ENCODE results near the gene NACC2. TPM values are rescaled to one million over a fixed set of nuclear protein-coding genes. Genes with fewer than 3 reads are reported as not detected.

NACC2 gene, protein sequence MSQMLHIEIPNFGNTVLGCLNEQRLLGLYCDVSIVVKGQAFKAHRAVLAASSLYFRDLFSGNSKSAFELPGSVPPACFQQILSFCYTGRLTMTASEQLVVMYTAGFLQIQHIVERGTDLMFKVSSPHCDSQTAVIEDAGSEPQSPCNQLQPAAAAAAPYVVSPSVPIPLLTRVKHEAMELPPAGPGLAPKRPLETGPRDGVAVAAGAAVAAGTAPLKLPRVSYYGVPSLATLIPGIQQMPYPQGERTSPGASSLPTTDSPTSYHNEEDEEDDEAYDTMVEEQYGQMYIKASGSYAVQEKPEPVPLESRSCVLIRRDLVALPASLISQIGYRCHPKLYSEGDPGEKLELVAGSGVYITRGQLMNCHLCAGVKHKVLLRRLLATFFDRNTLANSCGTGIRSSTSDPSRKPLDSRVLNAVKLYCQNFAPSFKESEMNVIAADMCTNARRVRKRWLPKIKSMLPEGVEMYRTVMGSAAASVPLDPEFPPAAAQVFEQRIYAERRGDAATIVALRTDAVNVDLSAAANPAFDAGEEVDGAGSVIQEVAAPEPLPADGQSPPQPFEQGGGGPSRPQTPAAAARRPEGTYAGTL
- total RNA-seq = 100 to 1,000 TPM in 3 of 4 donors, 10 to 100 TPM in 1; 71.4 to 209 (median 110) TPM

DNA sequence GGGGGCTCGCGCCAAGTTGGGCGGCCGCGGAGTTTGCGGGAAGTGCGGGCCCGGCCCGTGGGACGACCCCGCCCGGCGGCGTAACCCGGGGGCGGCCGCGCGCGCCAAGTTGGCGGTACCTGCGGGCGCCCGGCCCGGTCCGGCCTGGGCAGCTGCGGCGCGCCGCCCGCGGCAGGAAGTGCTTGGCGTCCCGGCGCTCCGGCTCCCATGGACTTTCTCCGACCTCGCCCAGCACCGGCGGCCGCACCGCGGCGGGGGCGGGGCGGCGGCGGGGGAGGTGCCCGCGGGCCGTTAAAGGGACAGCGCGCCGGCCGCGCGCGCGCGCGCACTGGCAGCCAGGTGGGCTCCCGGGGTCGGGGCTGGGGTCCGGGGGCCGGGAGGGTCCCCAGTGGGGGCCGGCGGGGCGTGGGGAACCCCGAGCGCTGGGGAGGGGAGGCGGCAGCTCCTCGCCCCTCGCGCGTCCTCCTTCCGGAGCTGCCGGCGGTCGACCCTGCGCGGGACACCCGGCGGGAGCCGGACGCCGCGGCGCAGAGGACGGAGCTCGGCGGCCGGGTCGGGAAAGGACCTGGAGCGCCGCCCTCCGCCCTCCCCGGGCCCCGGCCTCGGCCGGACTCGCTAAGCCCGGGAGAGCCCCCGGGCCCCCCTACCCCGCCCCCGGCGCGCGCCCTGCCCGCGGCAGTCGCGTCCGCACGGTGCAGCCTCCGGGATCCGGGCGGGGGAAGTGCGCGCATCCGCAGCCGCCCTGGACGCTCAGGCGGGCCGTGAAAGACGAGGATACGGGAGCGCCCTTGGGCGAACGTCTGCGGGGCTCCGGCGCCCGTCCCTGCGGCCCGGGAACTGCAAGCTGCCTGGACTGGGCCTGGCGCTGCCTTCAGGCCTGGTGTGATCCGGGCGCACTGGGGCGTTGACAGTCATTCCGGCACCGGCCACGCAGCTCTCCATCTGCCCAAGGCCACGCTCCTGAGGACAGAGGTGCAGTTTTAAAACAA, at the start of gene NACC2:
Gene NACC2, minus strand, starts transcription at position 220 of the 989 bp plus-strand sequence. CDS start 44,768 bp downstream, outside the sequence.
- peaks cover 3% of the 10 kb centered on the region for H3K27me3 ChIP-seq
- H3K9me3 ChIP-seq = no peaks in the 10 kb centered on the region
- peak within 1 kb of the TSS; percentile 84 to 100 (median 96) for H3K27ac ChIP-seq
- H3K4me3 ChIP-seq = peak within 1 kb of the TSS; percentile 71 to 81
- ATAC-seq = peak; percentile 71
- H3K36me3 ChIP-seq = peaks cover 0 to 12% of the 10 kb centered on the region in 2 donors
- TF ChIP-seq POLR2A (IDR thresholded peaks at IDR 0.05) (peak in 1 of 2 donors; percentile 59), POLR2AphosphoS5 (IDR thresholded peaks at IDR 0.05) (no peak)
- H3K4me1 ChIP-seq = peaks cover 0 to 65% (median 44%) of the 10 kb centered on the region in 3 donors
- no CpG with 5 or more reads among the region's 143 CpGs for WGBS, 2 donors (ENCODE audit: low coverage in 1 of 2)

DNA sequence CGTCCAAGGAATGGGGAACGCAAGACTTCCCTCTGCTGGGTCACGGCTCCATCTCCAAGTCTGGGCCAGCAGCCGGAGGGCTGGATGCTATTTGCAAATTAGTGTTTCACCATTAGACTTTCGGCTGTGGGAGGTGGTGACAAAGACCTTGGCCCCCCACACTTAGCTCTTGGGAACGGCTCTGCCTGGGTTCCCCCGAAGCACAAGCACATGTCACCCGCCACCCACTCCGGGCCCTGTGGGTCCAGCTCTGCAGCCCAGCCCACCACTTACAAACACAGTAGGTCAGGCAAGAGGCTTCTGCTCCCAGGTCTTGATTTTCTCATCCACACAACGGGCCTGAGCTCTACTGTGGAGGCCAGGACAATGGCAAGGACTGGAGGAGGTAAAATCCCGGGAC, 49.4 kb upstream of the NACC2 start:
- no peaks in the 10 kb centered on the region for H3K4me1 ChIP-seq
- no peak overlapping the region for H3K27ac ChIP-seq
- peaks cover 78% of the 10 kb centered on the region for H3K27me3 ChIP-seq
- TF ChIP-seq, protein P1, sequence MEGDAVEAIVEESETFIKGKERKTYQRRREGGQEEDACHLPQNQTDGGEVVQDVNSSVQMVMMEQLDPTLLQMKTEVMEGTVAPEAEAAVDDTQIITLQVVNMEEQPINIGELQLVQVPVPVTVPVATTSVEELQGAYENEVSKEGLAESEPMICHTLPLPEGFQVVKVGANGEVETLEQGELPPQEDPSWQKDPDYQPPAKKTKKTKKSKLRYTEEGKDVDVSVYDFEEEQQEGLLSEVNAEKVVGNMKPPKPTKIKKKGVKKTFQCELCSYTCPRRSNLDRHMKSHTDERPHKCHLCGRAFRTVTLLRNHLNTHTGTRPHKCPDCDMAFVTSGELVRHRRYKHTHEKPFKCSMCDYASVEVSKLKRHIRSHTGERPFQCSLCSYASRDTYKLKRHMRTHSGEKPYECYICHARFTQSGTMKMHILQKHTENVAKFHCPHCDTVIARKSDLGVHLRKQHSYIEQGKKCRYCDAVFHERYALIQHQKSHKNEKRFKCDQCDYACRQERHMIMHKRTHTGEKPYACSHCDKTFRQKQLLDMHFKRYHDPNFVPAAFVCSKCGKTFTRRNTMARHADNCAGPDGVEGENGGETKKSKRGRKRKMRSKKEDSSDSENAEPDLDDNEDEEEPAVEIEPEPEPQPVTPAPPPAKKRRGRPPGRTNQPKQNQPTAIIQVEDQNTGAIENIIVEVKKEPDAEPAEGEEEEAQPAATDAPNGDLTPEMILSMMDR (IDR thresholded peaks at IDR 0.05) = no peak
- TF ChIP-seq EP300 (IDR thresholded peaks at IDR 0.05) = no peak
- TF ChIP-seq POLR2AphosphoS5 (IDR thresholded peaks at IDR 0.05) = no peak
- no peak for TF ChIP-seq POLR2A (IDR thresholded peaks at IDR 0.05)
- no peak for ATAC-seq
- no peak overlapping the region for H3K4me3 ChIP-seq
- no peaks in the 10 kb centered on the region for H3K9me3 ChIP-seq
- WGBS, 2 donors (ENCODE audit: low coverage in 1 of 2) = 74% methylated on average over 3 of the region's 11 CpGs; no CpG with 5 or more reads in 1 of the 2 donors
- H3K36me3 ChIP-seq = no peaks in the 10 kb centered on the region

GRCh38 chr9:136143215-136144001, 48.3 kb upstream of the NACC2 start:
- Histone ChIP-seq H3K4me3 (no peak overlapping the region), H3K27me3 (peaks cover 79% of the 10 kb centered on the region), H3K36me3 (no peaks in the 10 kb centered on the region), H3K27ac (no peak overlapping the region), H3K9me3 (no peaks in the 10 kb centered on the region), H3K4me1 (no peaks in the 10 kb centered on the region)
- 40% methylated on average over 1 of the region's 16 CpGs; no CpG with 5 or more reads in 1 of the 2 donors for WGBS, 2 donors (ENCODE audit: low coverage in 1 of 2)
- TF ChIP-seq EP300 (IDR thresholded peaks at IDR 0.05) (no peak), POLR2AphosphoS5 (IDR thresholded peaks at IDR 0.05) (no peak), POLR2A (IDR thresholded peaks at IDR 0.05) (no peak)
- TF ChIP-seq, protein P1 (IDR thresholded peaks at IDR 0.05) = peak in 1 of 4 experiments; percentile 21
- no peak for ATAC-seq

GRCh38 chr9:136142859-136143214, 47.7 kb upstream of the NACC2 start:
- TF ChIP-seq POLR2AphosphoS5 (IDR thresholded peaks at IDR 0.05) (no peak), POLR2A (IDR thresholded peaks at IDR 0.05) (no peak), EP300 (IDR thresholded peaks at IDR 0.05) (no peak)
- TF ChIP-seq, protein P1 (IDR thresholded peaks at IDR 0.05) = no peak
- Histone ChIP-seq H3K36me3 (no peaks in the 10 kb centered on the region), H3K27ac (no peak overlapping the region), H3K9me3 (no peaks in the 10 kb centered on the region), H3K4me3 (no peak overlapping the region), H3K4me1 (no peaks in the 10 kb centered on the region), H3K27me3 (peaks cover 79% of the 10 kb centered on the region)
- WGBS, 2 donors (ENCODE audit: low coverage in 1 of 2) = 44% methylated on average over 6 of the region's 13 CpGs; no CpG with 5 or more reads in 1 of the 2 donors
- ATAC-seq = no peak

All from gastroesophageal sphincter (tissue), 4 donors.